Adrenal gland (tissue), 12 donors: Measurements from ENCODE around the gene FGF14. TPM values are rescaled to one million over a fixed set of nuclear protein-coding genes. Genes with fewer than 3 reads are reported as not detected.
A peak's percentile ranks its signal among the peaks of the same experiment; 100 is the strongest.
"Not testable (repeated sequence)": the region's sequence is repeated elsewhere in the genome, so short reads cannot be mapped to it uniquely, and the experiment has no call there.

Source experiments
- DNase-seq, 7 donors: peaks; one replicate each; pipeline ENCODE4 v3.0.0-alpha.2; 2019 to 2020
- H3K27ac ChIP-seq, 5 donors: fragments of 200-600 bp; sonication (generic) in 4 of 5; 1 replicate in 3 of 5; 2 replicates in 2 of 5; pipeline versions ENCODE4 v1.5.1 to v1.8.0; 2016 to 2020; ENCODE audit warnings: mild to moderate bottlenecking in 1 of 5
- H3K27me3 ChIP-seq: fragments of 200-600 bp; 2 replicates; pipeline ENCODE4 v1.8.0; 2021
- H3K36me3 ChIP-seq, 2 donors: fragments of 200-600 bp; replicated peaks in 1 of 2; 1 replicate in 1 of 2; 2 replicates in 1 of 2; pipeline versions ENCODE4 v1.5.1 to v1.8.0; 2018 to 2022
- H3K4me1 ChIP-seq, 2 donors: fragments of 200-600 bp; replicated peaks in 1 of 2; 1 replicate in 1 of 2; 2 replicates in 1 of 2; pipeline versions ENCODE4 v1.5.1 to v1.8.0; 2018 to 2021
- H3K4me3 ChIP-seq, 4 donors: fragments of 200-600 bp; sonication (generic) in 3 of 4; one replicate each; pipeline ENCODE4 v1.5.1; 2016 to 2018
- H3K9me3 ChIP-seq, 3 donors: fragments of 200-600 bp; sonication (generic) in 1 of 3; replicated peaks in 1 of 3; 1 replicate in 2 of 3; 2 replicates in 1 of 3; pipeline versions ENCODE4 v1.5.1 to v1.8.0; 2016 to 2021
- POLR2A ChIP-seq, 2 donors: fragments of 450-650 bp; IDR thresholded peaks; one replicate each; pipeline ENCODE4 v1.6.1; 2017; ENCODE audit warnings: antibody characterized with exemption in 2 of 2, mild to moderate bottlenecking in 2 of 2, moderate library complexity in 1 of 2
- WGBS, 4 donors: extraction: QIAGEN DNeasy Blood & Tissue Kit in 2 of 4; methylation state at CpG; one replicate each; pipeline versions ENCODE4 v1.1.5 to v1.1.7; 2013 to 2017; 5-methylcytosine and 5-hydroxymethylcytosine counted together
- intact Hi-C, 2 donors: fragments of 100-400 bp; cut with DNase I; formaldehyde crosslinking; loops; one replicate each; pipeline versions ENCODE4 v1.14.1 to v1.15.0; 2022 to 2023
- polyA plus RNA-seq, 3 donors: library from polyadenylated mRNA; stranded (reverse); fragments of 200-250 nt in 2 of 3; fragments of 350-450 nt in 1 of 3; fragmentation: Illumina TruSeq in 1 of 3; extraction: RNeasy Lipid Tissue Mini Kit (QIAGEN cat#74804) in 1 of 3; gene quantifications; one replicate each; pipeline ENCODE4 v1.2.3, GENCODE V29; 2013 to 2014
- total RNA-seq, 9 donors: library from RNA; depleted of rRNA in 4 of 9; stranded (reverse); fragments of >200 nt in 4 of 9; fragments of 120-200 nt in 1 of 9; fragmentation: NEBNext Ultra II Directional in 1 of 9; extraction: Animal tissue kit (Norgen Biotek cat#: 25700) in 1 of 9; gene quantifications; one replicate each; pipeline versions ENCODE4 v1.1.0 to v1.2.4, GENCODE V29; 2013 to 2023
- TF ChIP-seq, protein P1 (sequence below), 6 experiments: fragments of 450-650 bp in 4 of 6; fragments of 200-600 bp in 2 of 6; sonication (generic) in 1 of 6; IDR thresholded peaks; 1 replicate in 5 of 6; 2 replicates in 1 of 6; pipeline versions ENCODE4 v1.5.1 to v1.8.0; 2016 to 2021; ENCODE audit warnings: antibody characterized with exemption in 6 of 6, mild to moderate bottlenecking in 2 of 6, moderate library complexity in 1 of 6
- donor health status: healthy with polysubstance abuse.
- donor health status: Bipolar disorder and iron deficiency.
- donor health status: DM: yes; HTN: yes; CAD: no.
- donor health status: DM: no; HTN: no; CAD: no.
- donor health status: DM: no; HTN: no; CAD: no.
- donor health status: DM: yes; HTN: yes; CAD: no.

The FGF14 gene
- total and polyA plus RNA-seq, 12 donors, result 0.32 to 9.3 (median 2.8) TPM; not detected in 2

DNA sequence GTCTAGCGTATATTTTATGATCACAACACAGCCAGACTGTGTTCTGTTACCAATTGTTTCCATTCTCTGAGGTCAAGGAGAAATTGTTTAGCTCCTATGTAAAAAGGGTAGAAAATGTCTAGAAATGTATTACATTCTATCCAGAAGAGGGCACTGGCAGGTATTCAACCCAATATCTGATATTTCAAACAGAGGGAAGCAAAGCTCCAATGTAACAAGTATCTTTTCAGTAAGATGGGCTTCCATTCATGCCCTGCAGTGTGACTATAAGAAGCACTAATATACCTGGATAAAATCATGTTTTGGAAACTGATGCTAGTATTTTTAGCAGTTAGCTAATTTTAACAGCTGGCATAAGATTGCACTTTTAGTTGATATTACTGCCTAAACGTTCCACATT lies 312.7 kb downstream of the FGF14 start:
- Histone ChIP-seq H3K27me3 (no peaks in the 10 kb centered on the region), H3K9me3 (no peaks in the 10 kb centered on the region), H3K36me3 (no peaks in the 10 kb centered on the region), H3K4me1 (no peaks in the 10 kb centered on the region), H3K27ac (no peak overlapping the region), H3K4me3 (no peak overlapping the region)
- TF ChIP-seq, protein P1, sequence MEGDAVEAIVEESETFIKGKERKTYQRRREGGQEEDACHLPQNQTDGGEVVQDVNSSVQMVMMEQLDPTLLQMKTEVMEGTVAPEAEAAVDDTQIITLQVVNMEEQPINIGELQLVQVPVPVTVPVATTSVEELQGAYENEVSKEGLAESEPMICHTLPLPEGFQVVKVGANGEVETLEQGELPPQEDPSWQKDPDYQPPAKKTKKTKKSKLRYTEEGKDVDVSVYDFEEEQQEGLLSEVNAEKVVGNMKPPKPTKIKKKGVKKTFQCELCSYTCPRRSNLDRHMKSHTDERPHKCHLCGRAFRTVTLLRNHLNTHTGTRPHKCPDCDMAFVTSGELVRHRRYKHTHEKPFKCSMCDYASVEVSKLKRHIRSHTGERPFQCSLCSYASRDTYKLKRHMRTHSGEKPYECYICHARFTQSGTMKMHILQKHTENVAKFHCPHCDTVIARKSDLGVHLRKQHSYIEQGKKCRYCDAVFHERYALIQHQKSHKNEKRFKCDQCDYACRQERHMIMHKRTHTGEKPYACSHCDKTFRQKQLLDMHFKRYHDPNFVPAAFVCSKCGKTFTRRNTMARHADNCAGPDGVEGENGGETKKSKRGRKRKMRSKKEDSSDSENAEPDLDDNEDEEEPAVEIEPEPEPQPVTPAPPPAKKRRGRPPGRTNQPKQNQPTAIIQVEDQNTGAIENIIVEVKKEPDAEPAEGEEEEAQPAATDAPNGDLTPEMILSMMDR (IDR thresholded peaks at IDR 0.05), result peak in 1 of 6 experiments; percentile 12
- no peak for TF ChIP-seq POLR2A (IDR thresholded peaks at IDR 0.05)
- intact Hi-C loops, result no loop called here
- DNase-seq, result no peak
- WGBS, 4 donors, result 54 to 61% (median 58%) methylated on average over 2 of the region's 2 CpGs

DNA sequence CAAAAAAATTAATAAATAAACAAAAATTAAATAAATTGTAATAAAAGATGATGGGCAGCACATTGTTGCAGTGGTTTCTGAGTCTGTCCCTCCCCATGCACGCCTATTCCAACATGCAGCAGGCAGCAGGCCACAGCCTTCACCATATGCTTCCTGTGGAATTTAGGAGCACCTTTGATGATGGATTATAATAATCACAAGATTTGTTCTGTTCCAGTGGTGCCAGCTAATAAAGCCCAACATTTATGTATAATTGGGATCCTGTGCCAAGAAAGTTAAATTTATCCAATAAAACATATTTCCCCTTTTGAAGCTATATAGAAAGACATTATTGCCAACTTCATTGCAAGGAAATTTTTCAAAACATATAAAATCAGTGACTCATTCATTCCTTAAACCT lies 328.6 kb downstream of the FGF14 start:
- H3K9me3 ChIP-seq, result no peaks in the 10 kb centered on the region
- H3K4me1 ChIP-seq, result no peaks in the 10 kb centered on the region
- no peak overlapping the region for H3K4me3 ChIP-seq
- intact Hi-C loops, result no loop called here
- H3K27ac ChIP-seq, result no peak overlapping the region
- TF ChIP-seq, protein P1 (IDR thresholded peaks at IDR 0.05), result no peak
- no peak for TF ChIP-seq POLR2A (IDR thresholded peaks at IDR 0.05)
- no peaks in the 10 kb centered on the region for H3K27me3 ChIP-seq
- no peaks in the 10 kb centered on the region for H3K36me3 ChIP-seq
- 46 to 61% (median 53%) methylated on average over 1 of the region's 1 CpG for WGBS, 4 donors
- no peak for DNase-seq

- Histone ChIP-seq H3K4me1 (no peaks in the 10 kb centered on the region), H3K4me3 (no peak overlapping the region), H3K9me3 (no peaks in the 10 kb centered on the region), H3K36me3 (no peaks in the 10 kb centered on the region), H3K27ac (no peak overlapping the region), H3K27me3 (no peaks in the 10 kb centered on the region)
- DNase-seq, result no peak
- intact Hi-C loops, result no loop called here
- TF ChIP-seq, protein P1 (IDR thresholded peaks at IDR 0.05), result no peak
- no peak for TF ChIP-seq POLR2A (IDR thresholded peaks at IDR 0.05)
- WGBS, 4 donors, result 77 to 81% (median 80%) methylated on average over 6 of the region's 6 CpGs
These were observed 330.1 kb downstream of the FGF14 start for GRCh38 chr13:102071711-102072110.

DNA sequence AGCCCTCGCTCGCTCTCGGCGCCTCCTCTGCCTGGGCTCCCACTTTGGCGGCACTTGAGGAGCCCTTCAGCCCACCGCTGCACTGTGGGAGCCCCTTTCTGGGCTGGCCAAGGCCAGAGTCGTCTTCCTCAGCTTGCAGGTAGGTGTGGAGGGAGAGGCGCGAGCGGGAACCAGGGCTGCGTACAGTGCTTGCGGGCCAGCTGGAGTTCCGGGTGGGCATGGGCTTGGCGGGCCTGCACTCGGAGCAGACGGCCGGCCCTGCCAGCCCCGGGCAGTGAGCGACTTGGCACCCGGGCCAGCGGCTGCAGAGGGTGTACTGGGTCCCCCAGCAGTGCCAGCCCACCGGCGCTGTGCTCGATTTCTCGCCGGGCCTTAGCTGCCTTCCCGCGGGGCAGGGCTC lies 333.5 kb downstream of the FGF14 start:
- DNase-seq, H3K4me1 ChIP-seq, H3K9me3 ChIP-seq, H3K27ac ChIP-seq, H3K27me3 ChIP-seq, H3K36me3 ChIP-seq, intact Hi-C loops, H3K4me3 ChIP-seq: not testable (repeated sequence)
- 85 to 92% (median 90%) methylated on average over 6 to 25 of the region's 28 CpGs for WGBS, 4 donors

DNA sequence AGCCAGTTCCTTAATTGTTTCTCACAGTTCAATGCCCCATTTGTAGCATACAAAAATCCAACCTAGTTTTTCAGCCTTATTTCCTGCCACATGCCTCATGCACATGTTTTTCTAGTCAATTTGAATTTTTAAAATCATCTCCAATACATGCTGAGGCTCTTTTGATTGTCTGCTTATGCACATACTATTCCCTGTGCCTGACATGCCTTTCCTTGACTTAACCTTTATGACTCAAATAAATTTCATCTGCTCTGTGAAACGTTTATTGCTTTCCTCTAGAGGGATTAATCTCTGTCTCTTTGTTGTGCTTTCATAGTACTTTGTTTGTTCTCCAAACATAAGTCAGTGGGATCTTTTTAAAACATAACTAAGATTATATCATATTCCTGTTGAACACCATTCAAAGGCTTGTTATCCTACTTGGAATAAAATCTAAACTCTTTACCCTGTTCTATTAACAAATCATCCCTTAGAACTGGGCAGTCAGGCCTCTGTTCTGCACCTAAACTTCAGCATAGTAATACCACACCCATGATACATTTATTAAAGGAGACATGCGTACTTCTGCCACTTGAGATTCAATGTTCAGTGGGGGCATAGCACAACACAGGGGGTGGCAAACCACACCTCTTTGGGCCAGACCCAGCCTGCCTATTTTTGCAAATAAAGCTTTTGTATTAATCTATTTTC lies 346.6 kb downstream of the FGF14 start:
- DNase-seq, result no peak
- Histone ChIP-seq H3K4me3 (no peak overlapping the region), H3K27ac (no peak overlapping the region), H3K4me1 (no peaks in the 10 kb centered on the region), H3K36me3 (no peaks in the 10 kb centered on the region), H3K9me3 (peaks cover 0 to 18% (median 13%) of the 10 kb centered on the region in 3 donors), H3K27me3 (no peaks in the 10 kb centered on the region)
- 33 to 44% (median 44%) methylated on average over 2 of the region's 2 CpGs for WGBS, 4 donors
- intact Hi-C loops, result no loop called here
- TF ChIP-seq, protein P1 (IDR thresholded peaks at IDR 0.05), result no peak
- TF ChIP-seq POLR2A (IDR thresholded peaks at IDR 0.05), result no peak
